HepG2 (cell line): Measurements from ENCODE around the gene AHSP. TPM values are rescaled to one million over a fixed set of nuclear protein-coding genes. Genes with fewer than 3 reads are reported as not detected.

ENCODE experiments used
- BRD4 ChIP-seq: sonication (generic); formaldehyde crosslinking; IDR thresholded peaks from 2 replicates; pipeline ENCODE4 v1.4.0; 2020; ENCODE audit warnings: missing genetic modification reagents
- CREM ChIP-seq, 2 experiments: sonication (generic) in 1 of 2; formaldehyde crosslinking in 1 of 2; IDR thresholded peaks; 2 replicates each; pipeline versions ENCODE4 v1.4.0 to v1.6.1; 2016 to 2020; ENCODE audit warnings: antibody characterized with exemption in 1 of 2, mild to moderate bottlenecking in 1 of 2, missing genetic modification reagents in 1 of 2
- E2F1 ChIP-seq: sonication (generic); formaldehyde crosslinking; IDR thresholded peaks from 2 replicates; pipeline ENCODE4 v1.5.0; 2020; ENCODE audit warnings: missing genetic modification reagents
- KLF13 ChIP-seq: sonication (generic); formaldehyde crosslinking; IDR thresholded peaks from 2 replicates; pipeline ENCODE4 v1.4.0; 2020; ENCODE audit warnings: mild to moderate bottlenecking, missing genetic modification reagents
- NONO ChIP-seq, 2 experiments: fragments of 450-650 bp in 1 of 2; sonication (generic) in 1 of 2; formaldehyde crosslinking in 1 of 2; IDR thresholded peaks in 1 of 2; conservative IDR thresholded peaks in 1 of 2; 2 replicates each; pipeline versions ENCODE4 v1.6.1 to v1.8.0; 2017 to 2022; ENCODE audit warnings: mild to moderate bottlenecking in 1 of 2, missing genetic modification reagents in 1 of 2, moderate library complexity in 1 of 2
- PCBP1 ChIP-seq: fragments of 200-400 bp; formaldehyde crosslinking; IDR thresholded peaks from 2 replicates; pipeline ENCODE4 v1.6.1; 2017; ENCODE audit warnings: mild to moderate bottlenecking, low read depth, low read length, borderline replicate concordance
- REST ChIP-seq, 2 experiments: IDR thresholded peaks; 2 replicates each; pipeline ENCODE4 v1.6.1; 2011 to 2012; ENCODE audit warnings: low read length in 2 of 2, borderline replicate concordance in 1 of 2, low read depth in 1 of 2, mild to moderate bottlenecking in 1 of 2, moderate library complexity in 1 of 2
- TMF1 ChIP-seq: sonication (generic); formaldehyde crosslinking; IDR thresholded peaks from 2 replicates; pipeline ENCODE4 v1.8.1; 2022; ENCODE audit warnings: low read depth, missing genetic modification reagents
- TOPORS ChIP-seq: sonication (generic); formaldehyde crosslinking; IDR thresholded peaks from 2 replicates; pipeline ENCODE4 v1.8.0; 2023; ENCODE audit warnings: mild to moderate bottlenecking, missing genetic modification reagents
- ZBTB20 ChIP-seq: sonication (generic); formaldehyde crosslinking; IDR thresholded peaks from 2 replicates; pipeline ENCODE4 v1.8.1; 2023; ENCODE audit warnings: missing genetic modification reagents, low read depth, mild to moderate bottlenecking, borderline replicate concordance
- ZBTB38 ChIP-seq: sonication (generic); formaldehyde crosslinking; IDR thresholded peaks from 2 replicates; pipeline ENCODE4 v1.5.1; 2020; ENCODE audit warnings: mild to moderate bottlenecking, missing genetic modification reagents
- ZNF20 ChIP-seq: sonication (generic); formaldehyde crosslinking; IDR thresholded peaks from 2 replicates; pipeline ENCODE4 v1.4.0; 2020; ENCODE audit warnings: mild to moderate bottlenecking, moderate library complexity, missing genetic modification reagents
- ZNF317 ChIP-seq: sonication (generic); formaldehyde crosslinking; IDR thresholded peaks from 2 replicates; pipeline ENCODE4 v1.5.0; 2020; ENCODE audit warnings: mild to moderate bottlenecking, missing genetic modification reagents
- ZNF33B ChIP-seq: sonication (generic); formaldehyde crosslinking; IDR thresholded peaks from 2 replicates; pipeline ENCODE4 v1.5.1; 2020; ENCODE audit warnings: mild to moderate bottlenecking, missing genetic modification reagents
- ZNF383 ChIP-seq: sonication (generic); formaldehyde crosslinking; IDR thresholded peaks from 2 replicates; pipeline ENCODE4 v1.4.0; 2020; ENCODE audit warnings: missing genetic modification reagents, mild to moderate bottlenecking, borderline replicate concordance
- ZNF580 ChIP-seq: IDR thresholded peaks from 2 replicates; pipeline ENCODE4 v1.6.1; 2016; ENCODE audit warnings: low read depth, borderline replicate concordance
- ZNF816 ChIP-seq: sonication (generic); formaldehyde crosslinking; IDR thresholded peaks from 2 replicates; pipeline ENCODE4 v1.8.0; 2022; ENCODE audit warnings: missing genetic modification reagents, mild to moderate bottlenecking, borderline replicate concordance
- ZSCAN30 ChIP-seq: sonication (generic); formaldehyde crosslinking; IDR thresholded peaks from 2 replicates; pipeline ENCODE4 v1.5.0; 2020; ENCODE audit warnings: mild to moderate bottlenecking, missing genetic modification reagents
- polyA plus RNA-seq, 8 experiments: library from polyadenylated mRNA; depleted of rRNA in 3 of 8; stranded (reverse) in 7 of 8; unstranded in 1 of 8; fragments of >200 nt; fragmentation: Illumina TruSeq in 4 of 8; extraction: Trizol in 4 of 8; gene quantifications; 2 replicates each; pipeline versions ENCODE4 v1.2.1 to v1.2.3, GENCODE V29; 2011 to 2016; ENCODE audit warnings: low read depth in 4 of 8, missing spikeins in 1 of 8, mixed read lengths in 1 of 8; ENCODE audit not compliant: insufficient read depth in 1 of 8
- total RNA-seq, 5 experiments: library from RNA; depleted of rRNA; stranded (reverse); fragments of >200 nt; fragmentation: Illumina TruSeq; extraction: Trizol; gene quantifications; 2 replicates each; pipeline ENCODE4 v1.2.3, GENCODE V29; 2016; ENCODE audit warnings: low read depth in 1 of 5
- TF ChIP-seq, protein P1 (sequence below): sonication (generic); formaldehyde crosslinking; IDR thresholded peaks from 2 replicates; pipeline ENCODE4 v1.4.0; 2020; ENCODE audit warnings: missing genetic modification reagents, borderline replicate concordance

Gene AHSP
- total and polyA plus RNA-seq, 2 of the 13 experiments (the other 11 are each of a cell fraction or from before 2014, with no cell fraction given) = not detected

DNA sequence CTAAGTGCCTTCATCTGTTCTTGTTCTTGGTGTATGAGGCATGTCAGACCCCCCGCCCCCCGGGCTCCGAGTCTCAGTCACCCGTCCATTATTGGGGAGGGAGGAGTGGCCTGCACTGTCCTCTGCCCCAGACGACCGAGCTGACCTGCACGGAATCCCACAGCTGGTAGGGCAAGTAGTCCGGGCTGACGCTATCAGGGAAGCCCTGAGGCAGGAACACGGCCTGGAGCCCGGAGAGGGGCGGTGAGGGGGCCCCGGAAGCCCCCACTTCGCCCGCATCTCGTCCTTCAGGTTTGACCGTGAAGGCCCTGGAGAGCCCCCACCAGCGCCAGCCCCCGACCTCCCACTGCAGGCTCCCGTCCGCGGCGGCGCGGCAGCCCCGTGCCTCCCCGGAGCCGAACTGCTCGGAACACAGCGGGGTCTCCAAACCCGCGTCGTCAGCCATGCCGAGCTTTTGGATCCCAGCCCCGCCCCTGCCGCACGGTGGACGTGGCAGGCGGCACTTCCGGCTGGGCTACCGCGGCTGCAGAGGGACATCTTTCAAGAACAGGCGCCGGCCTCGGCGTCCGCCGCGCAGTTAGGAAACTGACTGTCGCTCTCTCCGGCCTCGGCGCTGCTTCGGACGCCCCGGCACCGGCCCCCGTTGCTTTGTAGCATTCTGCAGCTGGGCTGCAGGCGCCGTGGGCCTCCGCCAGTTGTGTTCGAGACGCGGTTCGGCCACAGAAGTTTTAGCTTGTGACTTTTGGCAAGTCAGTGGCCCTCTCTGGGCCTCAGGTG is 19.6 kb upstream of the AHSP start, which contains the start of gene RUSF1 (continued):
- TF ChIP-seq TOPORS (CRISPR knock-in tag) (peak; percentile 88; the same call in 1 of the 2 replicates), ZBTB38 (peak; percentile 96), REST (IDR thresholded peaks at IDR 0.05; ENCODE audit: borderline replicate concordance in 1 of 2, low read depth in 1 of 2, low read length in 2 of 2) (peak in 1 of 2 experiments; percentile 78; a peak in 1 of 4 replicates), ZSCAN30 (CRISPR knock-in tag) (peak; percentile 79; the same call in 1 of the 2 replicates), PCBP1 (peak; percentile 93), ZNF383 (CRISPR knock-in tag) (peak; percentile 74; the same call in 1 of the 2 replicates), CREM (IDR thresholded peaks at IDR 0.05) (peak; percentile 63), CREM (CRISPR knock-in tag; IDR thresholded peaks at IDR 0.05) (no peak), ZNF33B (CRISPR knock-in tag) (no peak; the same call in 1 of the 2 replicates), E2F1 (CRISPR knock-in tag) (0 out of 2 replicates have a peak, but pooled peaks have one; percentile 57), ZNF20 (CRISPR knock-in tag) (0 out of 2 replicates have a peak, but pooled peaks have one; percentile 90), KLF13 (CRISPR knock-in tag) (peak; percentile 91; the same call in 1 of the 2 replicates), ZNF580 (no peak), NONO (IDR thresholded peaks at IDR 0.05) (no peak), NONO (CRISPR knock-in tag; conservative IDR thresholded peaks at IDR 0.05) (peak; percentile 97), ZBTB20 (CRISPR knock-in tag) (peak; percentile 90; the same call in 1 of the 2 replicates), ZNF317 (CRISPR knock-in tag) (peak; percentile 83; the same call in 1 of the 2 replicates), TMF1 (peak; percentile 64; the same call in 1 of the 2 replicates), ZNF816 (CRISPR knock-in tag) (no peak), BRD4 (CRISPR knock-in tag) (peak; percentile 98)
- TF ChIP-seq, protein P1, sequence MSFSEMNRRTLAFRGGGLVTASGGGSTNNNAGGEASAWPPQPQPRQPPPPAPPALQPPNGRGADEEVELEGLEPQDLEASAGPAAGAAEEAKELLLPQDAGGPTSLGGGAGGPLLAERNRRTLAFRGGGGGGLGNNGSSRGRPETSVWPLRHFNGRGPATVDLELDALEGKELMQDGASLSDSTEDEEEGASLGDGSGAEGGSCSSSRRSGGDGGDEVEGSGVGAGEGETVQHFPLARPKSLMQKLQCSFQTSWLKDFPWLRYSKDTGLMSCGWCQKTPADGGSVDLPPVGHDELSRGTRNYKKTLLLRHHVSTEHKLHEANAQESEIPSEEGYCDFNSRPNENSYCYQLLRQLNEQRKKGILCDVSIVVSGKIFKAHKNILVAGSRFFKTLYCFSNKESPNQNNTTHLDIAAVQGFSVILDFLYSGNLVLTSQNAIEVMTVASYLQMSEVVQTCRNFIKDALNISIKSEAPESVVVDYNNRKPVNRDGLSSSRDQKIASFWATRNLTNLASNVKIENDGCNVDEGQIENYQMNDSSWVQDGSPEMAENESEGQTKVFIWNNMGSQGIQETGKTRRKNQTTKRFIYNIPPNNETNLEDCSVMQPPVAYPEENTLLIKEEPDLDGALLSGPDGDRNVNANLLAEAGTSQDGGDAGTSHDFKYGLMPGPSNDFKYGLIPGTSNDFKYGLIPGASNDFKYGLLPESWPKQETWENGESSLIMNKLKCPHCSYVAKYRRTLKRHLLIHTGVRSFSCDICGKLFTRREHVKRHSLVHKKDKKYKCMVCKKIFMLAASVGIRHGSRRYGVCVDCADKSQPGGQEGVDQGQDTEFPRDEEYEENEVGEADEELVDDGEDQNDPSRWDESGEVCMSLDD (CRISPR knock-in tag) = peak; percentile 35; the same call in 1 of the 2 replicates
